Measurements from ENCODE around the gene CNNM4. TPM values are rescaled to one million over a fixed set of nuclear protein-coding genes. Genes with fewer than 3 reads are reported as not detected.
"Not testable (repeated sequence)": the region's sequence is repeated elsewhere in the genome, so short reads cannot be mapped to it uniquely, and the experiment has no call there.

Gene CNNM4
- total RNA-seq, 2 experiments from 2014 or later: 5.6 to 6.0 TPM

GRCh38 chr2:96800061-96801004 is 39.6 kb downstream of the CNNM4 start:
- DNase-seq: no peak
- H3K4me3 Mint-ChIP-seq: no peak overlapping the region
- H3K27me3 Mint-ChIP-seq (ENCODE audit: low read depth): no peaks in the 10 kb centered on the region
- no peak overlapping the region for H3K27ac Mint-ChIP-seq
- H3K4me1 Mint-ChIP-seq (ENCODE audit: low read depth): no peaks in the 10 kb centered on the region
- intact Hi-C loops (cut with micrococcal nuclease): loop anchor here (1.0 to 5.0 kb wide), 4 partner anchors 40 to 393 kb away; partner anchors contain the start of genes CNNM4 and KANSL3
- H3K9me3 Mint-ChIP-seq: no peaks in the 10 kb centered on the region
- CTCF ChIA-PET: interaction anchor here (0.7 to 2.6 kb wide), 15 partner anchors 9 to 246 kb away, joined by 3 to 12 read pairs (median 3); partner anchors contain the start of genes CNNM4 and KANSL3
- no peaks in the 10 kb centered on the region for H3K36me3 Mint-ChIP-seq (ENCODE audit: low read depth)

- Mint-ChIP-seq H3K9me3 (no peaks in the 10 kb centered on the region), H3K27ac (no peak overlapping the region), H3K36me3 (ENCODE audit: low read depth) (no peaks in the 10 kb centered on the region), H3K4me1 (ENCODE audit: low read depth) (peaks cover 2% of the 10 kb centered on the region), H3K4me3 (no peak overlapping the region), H3K27me3 (ENCODE audit: low read depth) (no peaks in the 10 kb centered on the region)
- DNase-seq: peak; percentile 83
- intact Hi-C loops (cut with micrococcal nuclease): loop anchor here (1.0 to 5.0 kb wide), 4 partner anchors 41 to 394 kb away; partner anchors contain the start of genes CNNM4 and KANSL3
- CTCF ChIA-PET: interaction anchor here (0.7 to 2.6 kb wide), 12 partner anchors 10 to 197 kb away, joined by 3 to 12 read pairs (median 4); partner anchors contain the start of genes CNNM4 and KANSL3
Observed at GRCh38 chr2:96801005-96801785, 40.5 kb downstream of the CNNM4 start.

GRCh38 chr2:96801786-96802595 is 41.3 kb downstream of the CNNM4 start:
- Mint-ChIP-seq H3K36me3 (ENCODE audit: low read depth) (no peaks in the 10 kb centered on the region), H3K27ac (no peak overlapping the region), H3K27me3 (ENCODE audit: low read depth) (no peaks in the 10 kb centered on the region), H3K4me1 (ENCODE audit: low read depth) (peaks cover 10% of the 10 kb centered on the region), H3K9me3 (no peaks in the 10 kb centered on the region), H3K4me3 (no peak overlapping the region)
- CTCF ChIA-PET: interaction anchor here (0.8 to 2.6 kb wide), 8 partner anchors 10 to 248 kb away, joined by 3 to 11 read pairs (median 4); partner anchors contain the start of genes CNNM3 and CNNM4
- DNase-seq: peak; percentile 59
- intact Hi-C loops (cut with micrococcal nuclease): loop anchor here (1.0 to 5.0 kb wide), 4 partner anchors 42 to 395 kb away; partner anchors contain the start of genes CNNM4 and KANSL3

GRCh38 chr2:96802721-96803120 is 42.0 kb downstream of the CNNM4 start:
- intact Hi-C loops (cut with micrococcal nuclease): loop anchor here (5.0 kb wide), 3 partner anchors 165 to 395 kb away; partner anchors contain the start of gene KANSL3
- H3K4me1 Mint-ChIP-seq (ENCODE audit: low read depth): peaks cover 11% of the 10 kb centered on the region
- H3K27me3 Mint-ChIP-seq (ENCODE audit: low read depth): no peaks in the 10 kb centered on the region
- H3K27ac Mint-ChIP-seq: no peak overlapping the region
- no peak for DNase-seq
- CTCF ChIA-PET: interaction anchor here (0.8 to 1.7 kb wide), 6 partner anchors 10 to 249 kb away, joined by 3 to 5 read pairs (median 4); partner anchors contain the start of genes CNNM3 and CNNM4
- no peak overlapping the region for H3K4me3 Mint-ChIP-seq
- no peaks in the 10 kb centered on the region for H3K9me3 Mint-ChIP-seq
- no peaks in the 10 kb centered on the region for H3K36me3 Mint-ChIP-seq (ENCODE audit: low read depth)

GRCh38 chr2:96804986-96805385 is 44.3 kb downstream of the CNNM4 start:
- Mint-ChIP-seq H3K4me1 (ENCODE audit: low read depth) (peaks cover 11% of the 10 kb centered on the region), H3K9me3 (no peaks in the 10 kb centered on the region), H3K36me3 (ENCODE audit: low read depth) (peaks cover 1% of the 10 kb centered on the region), H3K4me3 (no peak overlapping the region), H3K27ac (no peak overlapping the region), H3K27me3 (ENCODE audit: low read depth) (no peaks in the 10 kb centered on the region)
- no peak for DNase-seq
- CTCF ChIA-PET: interaction anchor here (0.8 kb wide), 1 partner anchor 53 kb away, joined by 3 read pairs; the partner anchor contains the start of gene ANKRD39
- intact Hi-C loops (cut with micrococcal nuclease): loop anchor here (5.0 kb wide), 3 partner anchors 168 to 398 kb away; partner anchors contain the start of gene KANSL3

- H3K4me3 Mint-ChIP-seq: not testable (repeated sequence)
- CTCF ChIA-PET: interaction anchor here (0.6 to 2.3 kb wide), 3 partner anchors 21 to 154 kb away, joined by 3 to 11 read pairs (median 4); partner anchors contain the start of gene CNNM4
Observed at GRCh38 chr2:96805946-96806345, 45.2 kb downstream of the CNNM4 start.

GRCh38 chr2:96806468-96807126 is 45.9 kb downstream of the CNNM4 start:
- H3K4me1 Mint-ChIP-seq (ENCODE audit: low read depth): peaks cover 11% of the 10 kb centered on the region
- DNase-seq: peak; percentile 41
- H3K27ac Mint-ChIP-seq: peak overlapping the region; percentile 41
- H3K4me3 Mint-ChIP-seq: no peak overlapping the region
- H3K9me3 Mint-ChIP-seq: no peaks in the 10 kb centered on the region
- no peaks in the 10 kb centered on the region for H3K27me3 Mint-ChIP-seq (ENCODE audit: low read depth)
- intact Hi-C loops (cut with micrococcal nuclease): no loop called here
- CTCF ChIA-PET: interaction anchor here (1.2 to 2.3 kb wide), 2 partner anchors 22 to 46 kb away, joined by 3 to 11 read pairs; partner anchors contain the start of gene CNNM4
- peaks cover 1% of the 10 kb centered on the region for H3K36me3 Mint-ChIP-seq (ENCODE audit: low read depth)

More at GRCh38 chr2:96805946-96806345, 45.2 kb downstream of the CNNM4 start:
- H3K27me3 Mint-ChIP-seq (ENCODE audit: low read depth); H3K9me3 Mint-ChIP-seq; intact Hi-C loops (cut with micrococcal nuclease); H3K36me3 Mint-ChIP-seq (ENCODE audit: low read depth); H3K27ac Mint-ChIP-seq; DNase-seq: not testable (repeated sequence)
- H3K4me1 Mint-ChIP-seq (ENCODE audit: low read depth): peaks cover 11% of the 10 kb centered on the region

- peaks cover 1% of the 10 kb centered on the region for H3K36me3 Mint-ChIP-seq (ENCODE audit: low read depth)
- no peaks in the 10 kb centered on the region for H3K9me3 Mint-ChIP-seq
- intact Hi-C loops (cut with micrococcal nuclease): no loop called here
- H3K27me3 Mint-ChIP-seq (ENCODE audit: low read depth): no peaks in the 10 kb centered on the region
- CTCF ChIA-PET: interaction anchor here (0.6 to 2.3 kb wide), 4 partner anchors 11 to 142 kb away, joined by 3 to 11 read pairs (median 3); partner anchors contain the start of gene CNNM4
- no peak overlapping the region for H3K4me3 Mint-ChIP-seq
- DNase-seq: no peak
- H3K27ac Mint-ChIP-seq: peak overlapping the region; percentile 41
- H3K4me1 Mint-ChIP-seq (ENCODE audit: low read depth): peaks cover 11% of the 10 kb centered on the region
Observed at GRCh38 chr2:96807127-96807471, 46.4 kb downstream of the CNNM4 start.

- CTCF ChIA-PET: interaction anchor here (1.1 kb wide), 1 partner anchor 141 kb away, joined by 3 read pairs; no protein-coding TSS in a partner anchor
- Mint-ChIP-seq H3K4me3 (no peak overlapping the region), H3K36me3 (ENCODE audit: low read depth) (peaks cover 1% of the 10 kb centered on the region), H3K4me1 (ENCODE audit: low read depth) (peaks cover 17% of the 10 kb centered on the region), H3K27me3 (ENCODE audit: low read depth) (no peaks in the 10 kb centered on the region), H3K27ac (no peak overlapping the region), H3K9me3 (no peaks in the 10 kb centered on the region)
- DNase-seq: no peak
- intact Hi-C loops (cut with micrococcal nuclease): no loop called here
Observed at GRCh38 chr2:96808176-96808837, 47.6 kb downstream of the CNNM4 start.

GRCh38 chr2:96809216-96809882 is 48.6 kb downstream of the CNNM4 start:
- CTCF ChIA-PET: interaction anchor here (1.0 kb wide), 2 partner anchors 9 to 304 kb away, joined by 3 read pairs; partner anchors contain the start of gene ANKRD36
- H3K4me3 Mint-ChIP-seq: no peak overlapping the region
- intact Hi-C loops (cut with micrococcal nuclease): no loop called here

More at GRCh38 chr2:96809216-96809882, 48.6 kb downstream of the CNNM4 start:
- Mint-ChIP-seq H3K27me3 (ENCODE audit: low read depth) (no peaks in the 10 kb centered on the region), H3K36me3 (ENCODE audit: low read depth) (peaks cover 1% of the 10 kb centered on the region), H3K9me3 (no peaks in the 10 kb centered on the region), H3K27ac (no peak overlapping the region), H3K4me1 (ENCODE audit: low read depth) (peaks cover 17% of the 10 kb centered on the region)
- DNase-seq: no peak
